Stimulated activated CD4-positive, alpha-beta T cell treated with anti-CD3 and anti-CD28 coated beads, TNF-alpha, amount 100 ng/mL, for 4 hours (primary cell): ENCODE measurements around the gene SPEM2.

Source experiments
- DNase-seq, 3 experiments: peaks; one replicate each; pipeline ENCODE4 v3.0.0-alpha.2; 2020; ENCODE audit warnings: low read depth in 3 of 3

Gene SPEM2

GRCh38 chr17:7421186-7421585, 4.2 kb upstream of the SPEM2 start:
- DNase-seq: no peak

- DNase-seq: no peak
Measured at GRCh38 chr17:7423679-7424078, 1.7 kb upstream of the SPEM2 start.

GRCh38 chr17:7425756-7426155, 340 bp downstream of the SPEM2 start:
- DNase-seq: no peak

- no peak for DNase-seq
Measured at GRCh38 chr17:7426203-7426863, 917 bp downstream of the SPEM2 start.

- DNase-seq: no peak
Measured at GRCh38 chr17:7426896-7427489, 1.6 kb downstream of the SPEM2 start.

GRCh38 chr17:7427549-7427948, 2.1 kb downstream of the SPEM2 start:
- DNase-seq: no peak

GRCh38 chr17:7428557-7428956, 3.1 kb downstream of the SPEM2 start, which contains the start of gene SPEM3:
Gene SPEM3 (plus strand): TSS chr17:7428857. CDS start chr17:7428903, 46 bp downstream.
- no peak for DNase-seq

- no peak for DNase-seq
Measured at GRCh38 chr17:7429722-7430121, 4.3 kb downstream of the SPEM2 start.

GRCh38 chr17:7431231-7431630, 5.8 kb downstream of the SPEM2 start:
- no peak for DNase-seq

GRCh38 chr17:7432296-7432695, 6.9 kb downstream of the SPEM2 start:
- DNase-seq: no peak

GRCh38 chr17:7435676-7436555, 10.5 kb downstream of the SPEM2 start:
- DNase-seq: peak in 2 of 3 experiments; percentile 28 to 48

- peak; percentile 62 to 71 (median 68) for DNase-seq
Measured at GRCh38 chr17:7436556-7437368, 11.3 kb downstream of the SPEM2 start.

GRCh38 chr17:7437369-7437863, 12.0 kb downstream of the SPEM2 start:
- DNase-seq: no peak

- peak in 2 of 3 experiments; percentile 40 to 53 for DNase-seq
Measured at GRCh38 chr17:7437950-7438614, 12.7 kb downstream of the SPEM2 start.

- no peak for DNase-seq
Measured at GRCh38 chr17:7438656-7439460, 13.4 kb downstream of the SPEM2 start.

GRCh38 chr17:7439462-7440112, 14.2 kb downstream of the SPEM2 start, which contains the start of gene FGF11:
Gene FGF11 (plus strand): TSS chr17:7439512. CDS start chr17:7439621, 109 bp downstream.
- DNase-seq: no peak

- DNase-seq: no peak
Measured at GRCh38 chr17:7440113-7440833, 14.9 kb downstream of the SPEM2 start.

GRCh38 chr17:7440834-7441195, 15.4 kb downstream of the SPEM2 start:
- DNase-seq: no peak

GRCh38 chr17:7441266-7441665, 15.8 kb downstream of the SPEM2 start:
- DNase-seq: no peak
